Mammary epithelial cell (primary cell): ENCODE measurements around the gene SAMD4B.

Experiments
- CTCF ChIP-seq, 2 donors: IDR thresholded peaks in 1 of 2; conservative IDR thresholded peaks in 1 of 2; 2 replicates each; pipeline ENCODE4 v1.5.1; 2011 to 2012; ENCODE audit warnings: inconsistent platforms in 2 of 2, low read length in 2 of 2, mild to moderate bottlenecking in 2 of 2, control low read depth in 1 of 2, low read depth in 1 of 2; ENCODE audit not compliant: insufficient read depth in 1 of 2; ENCODE audit errors: extremely low read depth in 1 of 2
- EZH2 ChIP-seq: IDR thresholded peaks from 2 replicates; pipeline ENCODE4 v1.6.1; 2012; ENCODE audit warnings: low read length, inconsistent platforms, borderline replicate concordance

- no peak for TF ChIP-seq CTCF (conservative IDR thresholded peaks at IDR 0.05 in 1 of 2, IDR thresholded peaks at IDR 0.05 in 1 of 2; ENCODE audit: extremely low read depth in 1 of 2, insufficient read depth in 1 of 2, low read depth in 1 of 2, low read length in 2 of 2)
- TF ChIP-seq EZH2: no peak
These were observed 18.4 kb downstream of the SAMD4B start for GRCh38 chr19:39360599-39360998.
